OCI-LY3 (cell line): ENCODE data around the gene SMURF1.

Experiments used
- H2AFZ ChIP-seq: fragments of 200-600, 300-600 bp; shearing (Covaris generic); 2 replicates; pipeline ENCODE4 v1.6.0; 2014; ENCODE audit warnings: antibody characterized with exemption, low read depth, low read length
- H3K27ac ChIP-seq: fragments of 200-600, 300-600 bp; sonication (generic); 2 replicates; pipeline ENCODE4 v1.5.1; 2014; ENCODE audit warnings: mild to moderate bottlenecking, low read length, moderate library complexity, mixed read lengths
- H3K27me3 ChIP-seq: fragments of 200-600, 300-600 bp; sonication (generic); 2 replicates; pipeline ENCODE4 v1.6.1; 2014; ENCODE audit warnings: low read depth, low read length, mixed read lengths
- H3K36me3 ChIP-seq: fragments of 200-600, 300-600 bp; sonication (generic); replicated peaks from 2 replicates; pipeline ENCODE3; 2014; ENCODE audit warnings: low read depth, low read length, mixed read lengths
- H3K4me1 ChIP-seq: fragments of 300-600, 200-600 bp; sonication (generic); 2 replicates; pipeline ENCODE4 v1.6.1; 2014; ENCODE audit warnings: low read length, mixed read lengths
- H3K4me2 ChIP-seq: fragments of 200-600, 300-600 bp; sonication (generic); 2 replicates; pipeline ENCODE4 v1.6.1; 2014; ENCODE audit warnings: low read length, mixed read lengths
- H3K4me3 ChIP-seq: fragments of 300-600, 200-600 bp; sonication (generic); 2 replicates; pipeline ENCODE4 v1.5.1; 2014; ENCODE audit warnings: antibody characterized with exemption, mild to moderate bottlenecking, low read length, moderate library complexity
- H3K79me2 ChIP-seq: fragments of 300-600, 200-600 bp; shearing (Covaris generic); 2 replicates; pipeline ENCODE4 v1.6.1; 2014; ENCODE audit warnings: mild to moderate bottlenecking, low read length, mixed read lengths
- H3K9ac ChIP-seq: fragments of 300-600, 200-600 bp; shearing (Covaris generic); 2 replicates; pipeline ENCODE4 v1.6.0; 2014; ENCODE audit warnings: mild to moderate bottlenecking, low read length, moderate library complexity
- H3K9me3 ChIP-seq: fragments of 200-600, 300-600 bp; shearing (Covaris generic); 2 replicates; pipeline ENCODE4 v1.6.1; 2014; ENCODE audit warnings: low read length, mixed read lengths; ENCODE audit not compliant: insufficient read depth
- H4K20me1 ChIP-seq: fragments of 200-600, 300-600 bp; sonication (generic); 2 replicates; pipeline ENCODE4 v1.6.1; 2016; ENCODE audit warnings: low read length, mixed read lengths; ENCODE audit not compliant: insufficient read depth
- EZH2phosphoT487 ChIP-seq: fragments of 200-600 bp; shearing (Covaris generic); IDR thresholded peaks from 2 replicates; pipeline ENCODE4 v1.6.1; 2018; ENCODE audit warnings: antibody characterized with exemption, mixed run types, low read depth
- TF ChIP-seq, protein P1 (sequence below): fragments of 200-600, 300-600 bp; sonication (generic); IDR thresholded peaks from 2 replicates; pipeline ENCODE4 v1.5.1; 2014; ENCODE audit warnings: antibody characterized with exemption, low read length, low read depth

SMURF1 gene

DNA sequence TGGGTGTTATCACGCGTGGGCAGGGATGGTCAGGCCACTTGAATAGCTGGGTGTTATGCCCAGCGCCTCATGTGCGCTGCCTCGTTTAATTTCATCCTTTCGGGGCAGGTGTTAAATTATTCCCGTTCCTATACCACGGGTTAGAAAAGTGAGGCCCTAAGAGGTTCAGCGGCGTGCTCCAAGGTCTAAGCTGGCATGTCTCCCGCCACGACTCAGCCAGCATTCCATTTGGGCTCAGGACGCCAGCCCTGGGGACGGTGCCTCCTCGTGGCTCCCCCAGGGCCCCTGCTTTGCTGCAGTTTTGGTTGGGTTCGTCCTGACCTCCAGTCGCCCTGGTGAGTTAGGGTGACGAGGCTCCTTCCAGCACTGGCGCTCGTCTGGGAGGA, 141.1 kb downstream of the SMURF1 start:
- Histone ChIP-seq H3K4me2 (no peak overlapping the region), H3K79me2 (no peaks in the 10 kb centered on the region), H3K4me3 (no peak overlapping the region), H3K9ac (no peak overlapping the region), H2AFZ (no peak overlapping the region), H3K9me3 (no peaks in the 10 kb centered on the region), H3K4me1 (peaks cover 12% of the 10 kb centered on the region), H4K20me1 (peaks cover 4% of the 10 kb centered on the region), H3K27me3 (no peaks in the 10 kb centered on the region), H3K27ac (no peak overlapping the region), H3K36me3 (peaks cover 50% of the 10 kb centered on the region)
- TF ChIP-seq, protein P1, sequence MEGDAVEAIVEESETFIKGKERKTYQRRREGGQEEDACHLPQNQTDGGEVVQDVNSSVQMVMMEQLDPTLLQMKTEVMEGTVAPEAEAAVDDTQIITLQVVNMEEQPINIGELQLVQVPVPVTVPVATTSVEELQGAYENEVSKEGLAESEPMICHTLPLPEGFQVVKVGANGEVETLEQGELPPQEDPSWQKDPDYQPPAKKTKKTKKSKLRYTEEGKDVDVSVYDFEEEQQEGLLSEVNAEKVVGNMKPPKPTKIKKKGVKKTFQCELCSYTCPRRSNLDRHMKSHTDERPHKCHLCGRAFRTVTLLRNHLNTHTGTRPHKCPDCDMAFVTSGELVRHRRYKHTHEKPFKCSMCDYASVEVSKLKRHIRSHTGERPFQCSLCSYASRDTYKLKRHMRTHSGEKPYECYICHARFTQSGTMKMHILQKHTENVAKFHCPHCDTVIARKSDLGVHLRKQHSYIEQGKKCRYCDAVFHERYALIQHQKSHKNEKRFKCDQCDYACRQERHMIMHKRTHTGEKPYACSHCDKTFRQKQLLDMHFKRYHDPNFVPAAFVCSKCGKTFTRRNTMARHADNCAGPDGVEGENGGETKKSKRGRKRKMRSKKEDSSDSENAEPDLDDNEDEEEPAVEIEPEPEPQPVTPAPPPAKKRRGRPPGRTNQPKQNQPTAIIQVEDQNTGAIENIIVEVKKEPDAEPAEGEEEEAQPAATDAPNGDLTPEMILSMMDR: no peak
- TF ChIP-seq EZH2phosphoT487: no peak

GRCh38 chr7:99002148-99002826, 141.6 kb downstream of the SMURF1 start:
- TF ChIP-seq, protein P1: no peak
- TF ChIP-seq EZH2phosphoT487: no peak
- Histone ChIP-seq H3K9me3 (no peaks in the 10 kb centered on the region), H2AFZ (no peak overlapping the region), H3K9ac (no peak overlapping the region), H3K36me3 (peaks cover 50% of the 10 kb centered on the region), H3K4me2 (no peak overlapping the region), H3K4me3 (no peak overlapping the region), H3K27ac (no peak overlapping the region), H4K20me1 (peaks cover 4% of the 10 kb centered on the region), H3K27me3 (no peaks in the 10 kb centered on the region), H3K79me2 (no peaks in the 10 kb centered on the region), H3K4me1 (peaks cover 12% of the 10 kb centered on the region)

DNA sequence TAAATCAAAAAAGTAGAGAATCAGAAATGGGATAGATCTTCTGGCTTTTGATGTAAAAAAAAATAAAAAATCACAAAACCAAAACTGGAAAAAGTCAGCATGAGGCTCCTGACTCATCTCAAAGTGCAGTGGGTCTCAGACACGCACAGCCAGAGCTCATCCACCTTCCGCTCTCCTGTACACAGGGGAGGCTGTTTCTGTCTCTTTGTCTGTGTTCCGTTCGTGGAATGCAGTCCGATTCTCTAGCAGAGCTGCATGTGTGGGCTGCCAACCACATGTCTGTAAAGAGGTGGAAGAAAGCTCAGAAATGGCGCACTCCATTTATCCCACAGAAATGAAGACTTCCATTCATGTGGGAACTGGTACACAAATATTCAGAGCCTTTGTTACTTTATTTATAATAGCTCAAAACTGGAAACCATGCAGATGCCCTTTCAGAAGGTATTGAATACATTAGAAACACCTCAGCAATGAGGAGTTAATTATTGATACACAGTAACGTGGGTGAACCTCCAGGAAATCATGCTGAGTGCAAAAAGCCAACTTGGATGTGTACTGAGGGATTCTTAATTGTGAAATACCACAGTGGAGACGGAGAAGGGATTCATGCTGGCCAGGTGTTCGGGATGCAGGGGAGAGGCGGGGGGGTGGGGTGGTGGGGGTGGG, 142.3 kb downstream of the SMURF1 start:
- Histone ChIP-seq H3K4me3 (no peak overlapping the region), H3K4me2 (no peak overlapping the region), H3K79me2 (no peaks in the 10 kb centered on the region), H3K27ac (no peak overlapping the region), H3K36me3 (peaks cover 44% of the 10 kb centered on the region), H3K9me3 (no peaks in the 10 kb centered on the region), H3K27me3 (no peaks in the 10 kb centered on the region), H3K4me1 (peaks cover 12% of the 10 kb centered on the region), H4K20me1 (peaks cover 4% of the 10 kb centered on the region), H2AFZ (no peak overlapping the region), H3K9ac (no peak overlapping the region)
- no peak for TF ChIP-seq EZH2phosphoT487
- TF ChIP-seq, protein P1: no peak

DNA sequence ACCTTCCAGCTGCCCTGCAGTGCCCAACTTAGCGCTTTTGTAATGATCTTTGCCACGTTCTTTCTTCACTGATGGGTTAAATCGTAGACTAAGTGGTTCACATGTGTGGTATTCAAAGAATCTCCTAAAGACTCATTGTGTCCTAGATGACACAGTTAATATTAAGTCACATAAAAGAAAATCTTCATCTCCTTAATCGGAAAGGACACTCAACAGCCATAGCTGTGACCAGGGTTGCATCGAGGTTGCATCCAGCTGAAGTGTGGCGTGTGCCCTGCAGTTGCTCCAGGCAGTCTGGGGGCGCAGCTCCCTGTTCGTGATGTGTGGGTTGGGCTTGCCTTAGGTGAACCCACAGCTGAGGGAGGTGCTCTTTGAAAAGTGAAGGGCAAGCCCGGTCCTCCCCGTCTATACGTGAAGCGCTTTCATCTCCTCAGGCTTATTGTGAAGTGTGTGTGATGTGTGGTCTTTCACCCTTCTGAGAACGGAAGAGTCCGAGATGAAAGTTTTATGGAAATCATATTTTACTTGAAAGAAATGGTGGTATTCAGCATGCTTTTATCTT, 142.9 kb downstream of the SMURF1 start:
- Histone ChIP-seq H3K9ac (no peak overlapping the region), H3K4me2 (no peak overlapping the region), H4K20me1 (peaks cover 4% of the 10 kb centered on the region), H3K27me3 (no peaks in the 10 kb centered on the region), H2AFZ (no peak overlapping the region), H3K4me1 (peaks cover 9% of the 10 kb centered on the region), H3K36me3 (peaks cover 41% of the 10 kb centered on the region), H3K9me3 (no peaks in the 10 kb centered on the region), H3K79me2 (no peaks in the 10 kb centered on the region), H3K27ac (no peak overlapping the region), H3K4me3 (no peak overlapping the region)
- TF ChIP-seq, protein P1: no peak
- TF ChIP-seq EZH2phosphoT487: no peak
